ENCODE measurements around the gene FAM50B.

Gene FAM50B

GRCh38 chr6:3847521-3847920 is 1.7 kb upstream of the FAM50B start:
- no peak overlapping the region for H3K4me3 ChIP-seq (ENCODE audit: low read depth, low read length)
- DNase-seq (ENCODE audit: low read depth): no peak
- TF ChIP-seq, protein P1, sequence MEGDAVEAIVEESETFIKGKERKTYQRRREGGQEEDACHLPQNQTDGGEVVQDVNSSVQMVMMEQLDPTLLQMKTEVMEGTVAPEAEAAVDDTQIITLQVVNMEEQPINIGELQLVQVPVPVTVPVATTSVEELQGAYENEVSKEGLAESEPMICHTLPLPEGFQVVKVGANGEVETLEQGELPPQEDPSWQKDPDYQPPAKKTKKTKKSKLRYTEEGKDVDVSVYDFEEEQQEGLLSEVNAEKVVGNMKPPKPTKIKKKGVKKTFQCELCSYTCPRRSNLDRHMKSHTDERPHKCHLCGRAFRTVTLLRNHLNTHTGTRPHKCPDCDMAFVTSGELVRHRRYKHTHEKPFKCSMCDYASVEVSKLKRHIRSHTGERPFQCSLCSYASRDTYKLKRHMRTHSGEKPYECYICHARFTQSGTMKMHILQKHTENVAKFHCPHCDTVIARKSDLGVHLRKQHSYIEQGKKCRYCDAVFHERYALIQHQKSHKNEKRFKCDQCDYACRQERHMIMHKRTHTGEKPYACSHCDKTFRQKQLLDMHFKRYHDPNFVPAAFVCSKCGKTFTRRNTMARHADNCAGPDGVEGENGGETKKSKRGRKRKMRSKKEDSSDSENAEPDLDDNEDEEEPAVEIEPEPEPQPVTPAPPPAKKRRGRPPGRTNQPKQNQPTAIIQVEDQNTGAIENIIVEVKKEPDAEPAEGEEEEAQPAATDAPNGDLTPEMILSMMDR (IDR thresholded peaks at IDR 0.05; ENCODE audit: low read depth, low read length, missing control alignments): no peak

DNA sequence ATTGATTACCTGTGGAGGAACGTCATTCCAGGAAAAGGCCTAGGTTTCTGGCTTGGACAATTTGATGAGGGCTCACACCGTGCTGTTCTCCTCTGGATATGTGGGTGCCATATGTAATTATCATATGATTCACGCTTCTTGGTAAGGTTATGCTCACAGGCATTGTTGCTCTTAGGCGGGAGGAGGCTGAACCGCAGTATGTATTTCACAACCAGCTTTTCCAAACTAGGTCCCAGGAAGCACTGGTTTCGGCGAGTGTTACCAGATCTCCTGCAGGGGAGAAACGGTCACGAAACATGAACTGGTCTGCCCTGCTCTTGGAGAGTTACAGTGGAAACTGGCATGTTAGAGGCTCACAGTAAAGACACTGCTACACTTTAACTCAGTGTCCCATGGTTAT is 793 bp upstream of the FAM50B start:
- DNase-seq (ENCODE audit: low read depth): no peak

GRCh38 chr6:3849681-3850450 is 693 bp downstream of the FAM50B start:
- TF ChIP-seq, protein P1 (IDR thresholded peaks at IDR 0.05; ENCODE audit: low read depth, low read length, missing control alignments): no peak
- H3K4me3 ChIP-seq (ENCODE audit: low read depth, low read length): peak overlapping the region; percentile 45
- DNase-seq (ENCODE audit: low read depth): no peak

More for the DNA sequence above, 793 bp upstream of the FAM50B start:
- peak overlapping the region; percentile 45; the same call in 1 of the 2 replicates for H3K4me3 ChIP-seq (ENCODE audit: low read depth, low read length)
- TF ChIP-seq, protein P1 (IDR thresholded peaks at IDR 0.05; ENCODE audit: low read depth, low read length, missing control alignments): no peak

DNA sequence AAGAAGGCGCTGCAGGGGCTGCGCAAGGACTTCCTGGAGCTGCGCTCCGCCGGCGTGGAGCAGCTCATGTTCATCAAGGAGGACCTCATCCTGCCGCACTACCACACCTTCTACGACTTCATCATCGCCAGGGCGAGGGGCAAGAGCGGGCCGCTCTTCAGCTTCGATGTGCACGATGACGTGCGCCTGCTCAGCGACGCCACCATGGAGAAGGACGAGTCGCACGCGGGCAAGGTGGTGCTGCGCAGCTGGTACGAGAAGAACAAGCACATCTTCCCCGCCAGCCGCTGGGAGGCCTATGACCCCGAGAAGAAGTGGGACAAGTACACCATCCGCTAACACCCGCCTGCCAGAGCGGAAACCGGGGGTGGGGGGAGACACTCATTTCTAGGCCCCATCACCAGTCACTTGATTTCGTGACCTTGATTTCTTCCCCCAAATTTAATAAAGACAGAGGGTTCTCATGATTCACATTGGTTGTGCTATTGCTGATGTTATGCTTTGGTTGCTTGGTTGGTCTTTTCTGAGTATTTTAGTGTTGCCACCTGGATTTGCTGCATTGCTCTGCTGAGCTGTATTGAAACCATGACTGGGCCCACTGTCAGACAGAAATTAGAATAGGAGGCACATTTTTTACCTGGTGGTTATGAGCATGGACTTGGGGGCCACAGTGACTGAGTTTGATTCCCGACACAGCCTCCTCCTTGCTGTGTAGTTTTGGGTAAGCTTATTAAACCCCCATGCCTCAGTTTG is 1.5 kb downstream of the FAM50B start:
- peak; percentile 33 for DNase-seq (ENCODE audit: low read depth)
- no peak overlapping the region for H3K4me3 ChIP-seq (ENCODE audit: low read depth, low read length)
- TF ChIP-seq, protein P1 (IDR thresholded peaks at IDR 0.05; ENCODE audit: low read depth, low read length, missing control alignments): no peak

DNA sequence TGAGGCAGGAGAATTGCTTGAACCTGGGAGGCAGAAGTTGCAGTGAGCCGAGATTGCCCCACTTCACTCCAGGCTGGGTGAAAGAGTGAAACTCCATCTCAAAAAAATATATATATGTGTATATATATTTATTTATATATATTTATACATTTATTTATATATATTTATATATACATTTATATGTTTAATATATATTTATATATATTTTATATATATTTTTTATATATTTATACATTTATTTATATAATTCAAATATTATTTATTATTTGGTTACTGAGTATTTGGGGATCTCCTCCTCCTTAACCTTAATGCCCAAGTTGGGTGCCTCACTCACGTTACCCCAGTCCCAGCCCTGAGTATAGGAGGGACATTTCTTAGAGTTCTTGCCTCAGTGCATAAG is 2.7 kb downstream of the FAM50B start:
- TF ChIP-seq, protein P1 (IDR thresholded peaks at IDR 0.05; ENCODE audit: low read depth, low read length, missing control alignments): no peak
- no peak for DNase-seq (ENCODE audit: low read depth)
- no peak overlapping the region for H3K4me3 ChIP-seq (ENCODE audit: low read depth, low read length)

GRCh38 chr6:3852391-3852790 is 3.2 kb downstream of the FAM50B start:
- DNase-seq (ENCODE audit: low read depth): no peak
- no peak overlapping the region for H3K4me3 ChIP-seq (ENCODE audit: low read depth, low read length)
- TF ChIP-seq, protein P1 (IDR thresholded peaks at IDR 0.05; ENCODE audit: low read depth, low read length, missing control alignments): no peak

All from GM12864 (cell line).